Adrenal gland (tissue), 12 donors: Measurements from ENCODE around the gene PRKG1. TPM values are rescaled to one million over a fixed set of nuclear protein-coding genes. Genes with fewer than 3 reads are reported as not detected.

ENCODE experiments used
- DNase-seq, 7 donors: peaks; one replicate each; pipeline ENCODE4 v3.0.0-alpha.2; 2019 to 2020
- H3K27ac ChIP-seq, 5 donors: fragments of 200-600 bp; sonication (generic) in 4 of 5; 1 replicate in 3 of 5; 2 replicates in 2 of 5; pipeline versions ENCODE4 v1.5.1 to v1.8.0; 2016 to 2020; ENCODE audit warnings: mild to moderate bottlenecking in 1 of 5
- H3K27me3 ChIP-seq: fragments of 200-600 bp; 2 replicates; pipeline ENCODE4 v1.8.0; 2021
- H3K36me3 ChIP-seq, 2 donors: fragments of 200-600 bp; replicated peaks in 1 of 2; 1 replicate in 1 of 2; 2 replicates in 1 of 2; pipeline versions ENCODE4 v1.5.1 to v1.8.0; 2018 to 2022
- H3K4me1 ChIP-seq, 2 donors: fragments of 200-600 bp; replicated peaks in 1 of 2; 1 replicate in 1 of 2; 2 replicates in 1 of 2; pipeline versions ENCODE4 v1.5.1 to v1.8.0; 2018 to 2021
- H3K4me3 ChIP-seq, 4 donors: fragments of 200-600 bp; sonication (generic) in 3 of 4; one replicate each; pipeline ENCODE4 v1.5.1; 2016 to 2018
- H3K9me3 ChIP-seq, 3 donors: fragments of 200-600 bp; sonication (generic) in 1 of 3; replicated peaks in 1 of 3; 1 replicate in 2 of 3; 2 replicates in 1 of 3; pipeline versions ENCODE4 v1.5.1 to v1.8.0; 2016 to 2021
- CTCF ChIP-seq, 6 experiments: fragments of 450-650 bp in 4 of 6; fragments of 200-600 bp in 2 of 6; sonication (generic) in 1 of 6; IDR thresholded peaks; 1 replicate in 5 of 6; 2 replicates in 1 of 6; pipeline versions ENCODE4 v1.5.1 to v1.8.0; 2016 to 2021; ENCODE audit warnings: antibody characterized with exemption in 6 of 6, mild to moderate bottlenecking in 2 of 6, moderate library complexity in 1 of 6
- POLR2A ChIP-seq, 2 donors: fragments of 450-650 bp; IDR thresholded peaks; one replicate each; pipeline ENCODE4 v1.6.1; 2017; ENCODE audit warnings: antibody characterized with exemption in 2 of 2, mild to moderate bottlenecking in 2 of 2, moderate library complexity in 1 of 2
- WGBS, 4 donors: extraction: QIAGEN DNeasy Blood & Tissue Kit in 2 of 4; methylation state at CpG; one replicate each; pipeline versions ENCODE4 v1.1.5 to v1.1.7; 2013 to 2017; 5-methylcytosine and 5-hydroxymethylcytosine counted together
- intact Hi-C, 2 donors: fragments of 100-400 bp; cut with DNase I; formaldehyde crosslinking; loops; one replicate each; pipeline versions ENCODE4 v1.14.1 to v1.15.0; 2022 to 2023
- polyA plus RNA-seq, 3 donors: library from polyadenylated mRNA; stranded (reverse); fragments of 200-250 nt in 2 of 3; fragments of 350-450 nt in 1 of 3; fragmentation: Illumina TruSeq in 1 of 3; extraction: RNeasy Lipid Tissue Mini Kit (QIAGEN cat#74804) in 1 of 3; gene quantifications; one replicate each; pipeline ENCODE4 v1.2.3, GENCODE V29; 2013 to 2014
- total RNA-seq, 9 donors: library from RNA; depleted of rRNA in 4 of 9; stranded (reverse); fragments of >200 nt in 4 of 9; fragments of 120-200 nt in 1 of 9; fragmentation: NEBNext Ultra II Directional in 1 of 9; extraction: Animal tissue kit (Norgen Biotek cat#: 25700) in 1 of 9; gene quantifications; one replicate each; pipeline versions ENCODE4 v1.1.0 to v1.2.4, GENCODE V29; 2013 to 2023
- donor health status: healthy with polysubstance abuse.
- donor health status: Bipolar disorder and iron deficiency.
- donor health status: DM: yes; HTN: yes; CAD: no.
- donor health status: DM: no; HTN: no; CAD: no.
- donor health status: DM: no; HTN: no; CAD: no.
- donor health status: DM: yes; HTN: yes; CAD: no.

PRKG1 gene
- total and polyA plus RNA-seq, 12 donors, result 6.9 to 104 (median 29.7) TPM

DNA sequence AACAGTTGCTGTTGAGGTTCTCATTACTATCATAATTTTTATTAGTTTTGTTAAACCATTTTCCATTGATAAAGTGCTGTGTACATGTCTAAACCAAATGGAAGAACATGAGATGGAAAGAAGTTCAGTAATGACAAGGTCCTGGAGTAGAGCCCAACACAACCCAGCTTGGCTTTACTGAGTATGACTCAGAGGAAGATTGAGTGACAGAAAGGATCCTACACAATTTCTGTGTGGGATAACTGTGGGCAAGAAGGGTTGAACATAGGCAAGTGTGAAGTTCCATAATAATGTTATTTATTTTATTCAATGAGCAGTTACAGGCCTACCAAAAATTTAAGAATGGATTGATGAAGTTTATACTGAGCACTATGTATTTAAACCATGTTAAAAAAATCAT is 15.9 kb downstream of the PRKG1 start:
- DNase-seq, result peak in 2 of 7 donors; percentile 3 to 23
- no peak for TF ChIP-seq POLR2A (IDR thresholded peaks at IDR 0.05)
- no peak for TF ChIP-seq CTCF (IDR thresholded peaks at IDR 0.05)
- H3K4me3 ChIP-seq, result no peak overlapping the region
- H3K9me3 ChIP-seq, result no peaks in the 10 kb centered on the region
- no peaks in the 10 kb centered on the region for H3K27me3 ChIP-seq
- intact Hi-C loops, result no loop called here
- no peaks in the 10 kb centered on the region for H3K36me3 ChIP-seq
- H3K27ac ChIP-seq, result no peak overlapping the region
- peaks cover 14 to 21% of the 10 kb centered on the region in 2 donors for H3K4me1 ChIP-seq

DNA sequence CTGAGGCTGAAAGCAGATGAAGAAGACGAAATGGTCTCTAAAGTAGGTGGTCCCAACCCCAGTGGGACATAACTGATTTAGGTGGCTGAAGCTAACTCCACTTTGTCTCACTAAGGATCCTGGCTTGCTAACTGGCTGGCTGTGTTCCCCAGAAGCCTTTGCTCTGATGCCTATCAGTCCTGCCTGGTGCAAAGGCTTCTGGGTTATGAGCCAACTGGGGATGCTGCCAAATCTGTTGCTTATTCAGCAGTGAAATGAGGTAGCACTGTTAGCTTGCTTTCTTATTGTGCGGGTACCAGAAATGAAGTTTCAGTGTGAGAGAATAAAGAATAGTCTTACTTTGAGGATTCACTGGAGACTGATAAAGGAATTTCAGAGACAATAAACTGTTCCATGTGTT is 18.1 kb downstream of the PRKG1 start:
- Histone ChIP-seq H3K27ac (no peak overlapping the region), H3K4me1 (peaks cover 14 to 21% of the 10 kb centered on the region in 2 donors), H3K27me3 (no peaks in the 10 kb centered on the region), H3K4me3 (peak overlapping the region in 1 of 4 donors; percentile 19), H3K9me3 (no peaks in the 10 kb centered on the region), H3K36me3 (no peaks in the 10 kb centered on the region)
- TF ChIP-seq CTCF (IDR thresholded peaks at IDR 0.05), result no peak
- TF ChIP-seq POLR2A (IDR thresholded peaks at IDR 0.05), result no peak
- intact Hi-C loops, result no loop called here
- DNase-seq, result peak; percentile 71 to 92 (median 83)
- WGBS, 4 donors, result 53 to 74% (median 59%) methylated on average over 2 of the region's 2 CpGs

GRCh38 chr10:51095444-51095843 is 21.2 kb downstream of the PRKG1 start:
- H3K4me1 ChIP-seq, result peaks cover 14 to 15% of the 10 kb centered on the region in 2 donors

DNA sequence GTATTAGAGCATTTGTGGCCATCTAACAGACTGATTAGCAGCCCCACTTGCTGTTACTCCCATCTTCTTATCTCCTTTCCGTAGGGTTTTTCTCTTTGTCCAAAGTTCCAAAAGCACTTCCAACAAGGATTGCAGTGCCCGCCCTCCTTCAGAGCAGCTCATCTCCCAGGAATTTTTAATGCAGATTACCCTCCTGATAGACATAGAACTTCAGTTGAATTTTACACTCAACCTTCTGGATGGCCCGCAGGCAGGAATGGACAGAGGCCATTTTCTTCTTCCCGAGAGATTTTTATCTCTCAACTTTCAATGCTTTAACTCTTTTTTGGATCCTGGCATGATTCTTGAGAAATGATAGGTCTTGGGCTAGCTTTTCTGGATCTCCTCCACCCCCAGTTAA is 23.3 kb downstream of the PRKG1 start:
- intact Hi-C loops, result no loop called here
- peaks cover 7 to 9% of the 10 kb centered on the region in 2 donors for H3K4me1 ChIP-seq
- TF ChIP-seq POLR2A (IDR thresholded peaks at IDR 0.05) (no peak), CTCF (IDR thresholded peaks at IDR 0.05) (no peak)
- H3K4me3 ChIP-seq, result no peak overlapping the region
- 89 to 98% (median 92%) methylated on average over 4 of the region's 4 CpGs for WGBS, 4 donors
- H3K36me3 ChIP-seq, result no peaks in the 10 kb centered on the region
- DNase-seq, result no peak
- no peak overlapping the region for H3K27ac ChIP-seq
- H3K27me3 ChIP-seq, result no peaks in the 10 kb centered on the region
- H3K9me3 ChIP-seq, result no peaks in the 10 kb centered on the region

More at GRCh38 chr10:51095444-51095843, 21.2 kb downstream of the PRKG1 start:
- TF ChIP-seq CTCF (IDR thresholded peaks at IDR 0.05) (no peak), POLR2A (IDR thresholded peaks at IDR 0.05) (no peak)
- no peaks in the 10 kb centered on the region for H3K27me3 ChIP-seq
- H3K27ac ChIP-seq, result no peak overlapping the region
- H3K9me3 ChIP-seq, result no peaks in the 10 kb centered on the region
- no peak for DNase-seq
- H3K36me3 ChIP-seq, result no peaks in the 10 kb centered on the region
- 83 to 95% (median 91%) methylated on average over 3 of the region's 3 CpGs for WGBS, 4 donors
- intact Hi-C loops, result no loop called here
- no peak overlapping the region for H3K4me3 ChIP-seq
